GM18502 (cell line): ENCODE results near the gene BRPF1.

Experiments
- ATAC-seq: cut with Tn5 transposase; IDR thresholded peaks from one replicate; pipeline ENCODE4 v1.9.1; 2021; ENCODE audit warnings: mild to moderate bottlenecking; ENCODE audit not compliant: unreplicated experiment, poor library complexity

Gene BRPF1

GRCh38 chr3:9784965-9785364, 53.4 kb downstream of the BRPF1 start:
- ATAC-seq: no peak

- ATAC-seq: no peak
Observed at GRCh38 chr3:9785602-9786001, 54.1 kb downstream of the BRPF1 start.

- no peak for ATAC-seq
Observed at GRCh38 chr3:9786209-9786739, 54.7 kb downstream of the BRPF1 start.

- ATAC-seq: no peak
Observed at GRCh38 chr3:9786825-9787669, 55.5 kb downstream of the BRPF1 start.

GRCh38 chr3:9787714-9788113, 56.2 kb downstream of the BRPF1 start:
- no peak for ATAC-seq

- ATAC-seq: no peak
Observed at GRCh38 chr3:9791127-9791526, 59.6 kb downstream of the BRPF1 start.

GRCh38 chr3:9791790-9792404, 60.4 kb downstream of the BRPF1 start:
- ATAC-seq: no peak

GRCh38 chr3:9792405-9793160, 61.0 kb downstream of the BRPF1 start, which contains the start of the genes ARPC4 and TADA3:
Gene ARPC4, plus strand, starts transcription at chr3:9793082. Its CDS starts 40 bp downstream, at chr3:9793122.
Gene TADA3, minus strand, starts transcription at chr3:9792473. Its CDS starts 1,007 bp downstream, at chr3:9791466.
- peak; percentile 83 for ATAC-seq

GRCh38 chr3:9793161-9793781, 61.7 kb downstream of the BRPF1 start:
- ATAC-seq: no peak

GRCh38 chr3:9794400-9794799, 62.9 kb downstream of the BRPF1 start:
- no peak for ATAC-seq

- no peak for ATAC-seq
Observed at GRCh38 chr3:9795207-9795606, 63.7 kb downstream of the BRPF1 start.

- ATAC-seq: no peak
Observed at GRCh38 chr3:9797196-9797945, 65.8 kb downstream of the BRPF1 start.
